Stimulated activated CD4-positive, alpha-beta T cell treated with anti-CD3 and anti-CD28 coated beads, Interleukin-1b, Interleukin-23, amount 100 ng/mL, for 1 hour (primary cell): ENCODE data around the gene TNFAIP6.
"Not testable (repeated sequence)": the region's sequence is repeated elsewhere in the genome, so short reads cannot be mapped to it uniquely, and the experiment has no call there.

Source experiments
- DNase-seq, 2 donors: peaks; one replicate each; pipeline ENCODE4 v3.0.0-alpha.2; 2020; ENCODE audit warnings: low read depth in 2 of 2

The TNFAIP6 gene

GRCh38 chr2:151417650-151418049, 60.3 kb downstream of the TNFAIP6 start:
- DNase-seq: no peak

- not testable (repeated sequence) for DNase-seq
Measured at GRCh38 chr2:151421681-151422080, 64.3 kb downstream of the TNFAIP6 start.

GRCh38 chr2:151422917-151423439, 65.6 kb downstream of the TNFAIP6 start:
- DNase-seq: no peak

GRCh38 chr2:151423760-151424159, 66.4 kb downstream of the TNFAIP6 start:
- DNase-seq: no peak
